IgD-negative memory B cell (primary cell): Measurements from ENCODE around the gene B3GNT3. TPM values are rescaled to one million over a fixed set of nuclear protein-coding genes. Genes with fewer than 3 reads are reported as not detected.
A peak's percentile ranks its signal among the peaks of the same experiment; 100 is the strongest.

Experiments
- H3K27ac Mint-ChIP-seq, 3 donors: one replicate each; pipeline ENCODE4 v1.8.0; 2020 to 2022; ENCODE audit warnings: mild to moderate bottlenecking in 3 of 3, mixed read lengths in 3 of 3, moderate library complexity in 1 of 3
- H3K27me3 Mint-ChIP-seq: one replicate; pipeline ENCODE4 v1.8.0; 2021; ENCODE audit warnings: mixed read lengths
- H3K36me3 Mint-ChIP-seq: one replicate; pipeline ENCODE4 v1.8.0; 2020; ENCODE audit warnings: mild to moderate bottlenecking, mixed read lengths
- H3K4me1 Mint-ChIP-seq, 3 donors: one replicate each; pipeline ENCODE4 v1.8.0; 2020 to 2022; ENCODE audit warnings: mixed read lengths in 3 of 3, mild to moderate bottlenecking in 1 of 3
- H3K4me3 Mint-ChIP-seq, 4 donors: one replicate each; pipeline ENCODE4 v1.8.0; 2020 to 2022; ENCODE audit warnings: mild to moderate bottlenecking in 4 of 4, mixed read lengths in 4 of 4, moderate library complexity in 3 of 4
- H3K9me3 Mint-ChIP-seq, 3 donors: one replicate each; pipeline ENCODE4 v1.8.0; 2020 to 2021; ENCODE audit warnings: mixed read lengths in 3 of 3, mild to moderate bottlenecking in 1 of 3
- polyA plus RNA-seq: library from polyadenylated mRNA; unstranded; fragments of 300-500 nt; fragmentation: Illumina TruSeq; gene quantifications from one replicate; pipeline ENCODE4 v1.2.3, GENCODE V29; 2021

B3GNT3 gene, protein sequence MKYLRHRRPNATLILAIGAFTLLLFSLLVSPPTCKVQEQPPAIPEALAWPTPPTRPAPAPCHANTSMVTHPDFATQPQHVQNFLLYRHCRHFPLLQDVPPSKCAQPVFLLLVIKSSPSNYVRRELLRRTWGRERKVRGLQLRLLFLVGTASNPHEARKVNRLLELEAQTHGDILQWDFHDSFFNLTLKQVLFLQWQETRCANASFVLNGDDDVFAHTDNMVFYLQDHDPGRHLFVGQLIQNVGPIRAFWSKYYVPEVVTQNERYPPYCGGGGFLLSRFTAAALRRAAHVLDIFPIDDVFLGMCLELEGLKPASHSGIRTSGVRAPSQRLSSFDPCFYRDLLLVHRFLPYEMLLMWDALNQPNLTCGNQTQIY
- polyA plus RNA-seq: not detected

DNA sequence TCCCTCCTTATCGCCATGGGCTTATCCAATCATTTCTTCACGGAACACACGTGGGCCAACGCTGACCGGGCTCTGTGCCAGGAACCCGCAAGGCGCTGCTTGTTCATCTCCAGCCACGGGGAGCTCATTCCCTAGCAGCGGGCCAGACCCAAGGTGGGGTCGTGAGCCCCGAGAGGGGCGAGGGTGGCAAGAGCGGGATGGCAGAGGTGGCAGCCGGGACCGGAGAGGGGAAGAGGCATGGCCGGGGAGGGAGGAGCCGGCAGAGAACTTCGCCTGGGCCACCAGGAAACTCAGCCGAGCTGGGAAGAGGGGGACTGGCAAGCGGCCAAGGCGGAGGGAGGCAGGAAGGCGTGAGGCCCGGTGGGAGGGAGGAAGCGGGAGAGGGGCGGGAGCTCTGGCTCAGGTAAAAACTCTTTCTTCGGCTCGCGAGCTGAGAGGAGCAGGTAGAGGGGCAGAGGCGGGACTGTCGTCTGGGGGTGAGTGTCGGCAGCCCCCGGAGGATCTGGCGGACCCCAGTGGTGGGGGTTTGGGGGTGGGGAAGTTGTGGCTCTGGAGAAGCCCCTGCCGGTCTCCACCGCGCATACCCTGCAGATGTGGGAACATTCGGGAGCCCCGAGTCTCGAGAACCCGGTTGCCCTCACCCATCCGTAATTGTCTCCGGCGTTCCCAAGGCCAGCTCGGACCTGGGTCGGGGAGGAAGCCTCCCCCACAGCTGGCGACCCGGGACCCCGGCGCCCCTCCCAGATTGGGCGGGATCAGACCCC is at the start of gene B3GNT3:
Gene B3GNT3 (plus strand): TSS at position 408 of the 764 bp plus-strand sequence. CDS start 12,670 bp downstream, outside the sequence.
- Mint-ChIP-seq H3K36me3 (no peaks in the 10 kb centered on the region), H3K4me3 (peak within 1 kb of the TSS in 2 of 4 donors; percentile 54 to 83), H3K27ac (peak within 1 kb of the TSS in 2 of 3 donors; percentile 31 to 62), H3K27me3 (peaks cover 20% of the 10 kb centered on the region), H3K4me1 (peaks cover 15 to 22% (median 17%) of the 10 kb centered on the region in 3 donors), H3K9me3 (no peaks in the 10 kb centered on the region)

DNA sequence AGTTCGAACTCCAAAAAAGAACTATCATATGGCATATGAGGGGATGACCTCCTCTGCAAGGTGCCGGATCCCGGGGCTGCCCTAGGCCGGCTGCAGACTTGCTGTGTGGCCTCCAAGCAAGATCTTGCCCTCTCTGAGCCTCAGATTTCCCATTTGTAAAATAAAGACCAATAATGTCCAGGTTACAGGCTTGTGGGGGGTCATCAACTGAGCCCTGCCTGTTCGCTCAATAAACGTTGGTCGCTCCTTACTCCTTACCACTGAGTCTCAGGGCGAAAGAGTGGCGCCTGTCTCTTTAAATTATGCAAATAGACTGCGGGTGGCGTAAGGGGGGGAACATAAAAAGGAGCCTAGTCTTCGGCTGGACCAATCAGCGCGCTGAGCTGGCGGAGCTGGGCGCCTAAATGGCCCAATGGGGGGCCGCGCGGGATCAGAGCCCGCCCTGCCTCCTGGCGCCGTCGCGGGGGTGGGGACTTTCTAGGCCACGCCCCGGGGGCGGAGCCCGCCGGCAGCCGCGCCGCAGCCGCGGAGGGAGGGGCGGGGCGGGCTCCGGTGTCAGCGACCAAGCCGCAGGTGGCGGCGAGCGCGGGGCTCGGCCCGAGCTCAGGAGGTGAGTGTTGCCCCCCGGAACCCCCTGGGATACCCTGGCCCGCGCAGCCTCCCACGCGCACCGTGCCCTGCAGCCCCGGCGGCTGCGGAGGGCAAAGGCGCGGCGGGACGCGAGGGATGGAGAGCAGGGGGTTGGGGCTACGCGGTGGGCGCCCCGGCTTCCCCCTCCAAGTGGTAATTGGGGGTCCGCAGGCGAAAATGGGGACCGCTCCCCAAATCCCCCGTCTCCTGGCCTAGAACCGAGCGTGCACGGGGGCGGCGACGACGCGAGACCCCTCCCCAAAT is 47.5 kb upstream of the B3GNT3 start:
- Mint-ChIP-seq H3K9me3 (no peaks in the 10 kb centered on the region), H3K27me3 (no peaks in the 10 kb centered on the region), H3K36me3 (no peaks in the 10 kb centered on the region), H3K4me1 (peaks cover 29 to 38% (median 34%) of the 10 kb centered on the region in 3 donors), H3K4me3 (peak overlapping the region; percentile 61 to 94 (median 83)), H3K27ac (peak overlapping the region; percentile 64 to 93 (median 71))

DNA sequence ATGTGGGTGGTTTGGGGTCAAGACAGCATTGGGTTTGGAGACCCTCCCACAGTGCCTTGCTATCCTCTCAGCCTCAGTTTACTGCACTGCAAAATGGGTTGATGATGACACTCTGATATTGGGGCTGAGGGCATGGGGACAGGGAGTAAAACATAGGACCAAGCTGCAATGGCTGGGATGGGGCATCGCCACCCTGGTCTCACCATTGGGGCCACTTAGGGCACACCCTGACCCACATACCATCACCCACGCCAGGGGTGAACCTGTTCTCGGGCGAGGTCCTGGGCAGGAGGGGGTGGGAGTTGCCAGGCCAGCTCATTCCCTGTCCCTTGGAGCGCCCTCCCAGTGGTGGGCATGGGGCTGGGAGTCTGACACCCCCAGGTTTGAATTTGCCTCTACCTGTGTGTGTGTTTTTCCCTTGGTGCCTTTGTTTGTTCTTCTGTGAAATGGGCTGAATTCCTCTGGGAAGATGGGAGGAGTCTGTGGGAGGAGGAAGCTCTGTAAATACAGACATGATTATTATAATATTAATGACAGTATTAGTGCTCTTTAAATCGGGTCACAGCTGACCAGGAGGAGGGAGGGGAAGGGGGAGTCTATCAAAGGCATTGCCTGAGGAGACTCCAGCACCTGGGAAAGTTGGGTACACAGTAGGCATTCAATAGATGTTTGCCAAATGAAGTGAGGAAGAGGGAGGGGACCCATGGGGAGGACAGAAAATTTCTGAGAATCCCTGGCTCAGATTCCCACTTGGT is 45.9 kb upstream of the B3GNT3 start:
- H3K9me3 Mint-ChIP-seq: no peaks in the 10 kb centered on the region
- H3K4me3 Mint-ChIP-seq: peak overlapping the region; percentile 76 to 94 (median 84)
- H3K4me1 Mint-ChIP-seq: peaks cover 29 to 39% (median 37%) of the 10 kb centered on the region in 3 donors
- no peaks in the 10 kb centered on the region for H3K36me3 Mint-ChIP-seq
- H3K27me3 Mint-ChIP-seq: no peaks in the 10 kb centered on the region
- H3K27ac Mint-ChIP-seq: peak overlapping the region; percentile 72 to 94 (median 88)

DNA sequence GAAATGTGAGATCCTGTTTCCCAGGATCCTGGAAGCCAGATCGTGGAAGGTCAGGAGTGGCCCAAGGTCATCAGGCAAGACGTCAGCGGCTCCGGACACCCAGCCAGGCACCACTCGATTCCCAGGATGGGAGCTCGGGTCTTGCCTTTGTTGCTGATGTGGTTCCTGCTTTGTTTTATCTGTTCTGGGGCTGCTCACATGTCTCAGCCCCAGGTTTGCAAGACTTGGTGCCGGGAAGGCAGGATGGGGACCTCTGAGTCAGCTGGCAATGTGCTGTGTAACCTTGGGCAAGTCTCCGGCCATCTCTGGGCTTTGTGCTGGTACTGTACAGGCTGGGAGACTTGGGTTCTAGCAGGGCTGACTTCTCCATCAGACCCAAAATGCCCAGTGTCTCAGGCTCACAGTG is 45.0 kb upstream of the B3GNT3 start:
- Mint-ChIP-seq H3K4me1 (peaks cover 30 to 42% (median 41%) of the 10 kb centered on the region in 3 donors), H3K9me3 (no peaks in the 10 kb centered on the region), H3K27ac (peak overlapping the region; percentile 88 to 94 (median 89)), H3K27me3 (peaks cover under 1% of the 10 kb centered on the region), H3K36me3 (peaks cover 2% of the 10 kb centered on the region), H3K4me3 (peak overlapping the region; percentile 76 to 95 (median 89))

DNA sequence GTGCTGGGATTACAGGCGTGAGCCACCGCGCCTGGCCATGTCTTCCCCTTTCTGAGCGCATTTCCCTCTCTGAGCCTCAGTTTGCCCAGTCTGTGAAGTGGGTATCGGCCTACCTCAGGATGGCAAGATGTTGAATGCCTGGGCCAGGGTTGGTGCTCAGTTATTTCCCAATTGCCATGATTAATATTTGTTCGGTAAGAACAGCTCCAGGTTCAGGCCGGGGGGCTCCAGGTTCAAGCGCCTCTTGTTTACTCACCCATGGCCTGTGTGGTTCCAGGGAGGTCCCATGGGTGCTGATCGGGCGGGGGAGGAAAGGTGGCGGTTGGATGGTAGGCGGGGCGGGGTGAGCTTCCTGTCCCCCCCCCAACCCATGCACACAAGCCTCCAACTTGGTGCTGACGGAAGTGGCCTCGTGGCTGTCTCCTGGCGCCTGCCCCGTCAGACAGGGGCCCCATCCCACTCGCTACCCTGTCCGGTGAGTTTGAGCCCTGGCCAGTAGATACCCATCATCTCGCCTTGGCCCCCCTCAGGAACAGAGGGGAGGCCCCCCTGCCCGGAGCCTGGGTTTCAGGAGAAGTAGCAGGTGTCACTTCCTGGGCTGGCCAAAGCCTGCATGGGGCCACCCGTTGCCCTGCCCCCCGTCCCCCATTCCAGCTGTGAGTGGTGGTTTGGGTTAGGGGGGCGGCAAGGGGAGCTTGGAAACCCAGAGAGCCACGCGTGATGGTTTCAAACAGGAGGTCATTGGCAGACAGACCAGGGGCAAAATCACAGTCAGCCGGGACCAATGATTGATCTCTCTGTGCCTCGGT is 43.6 kb upstream of the B3GNT3 start, which contains the start of gene FCHO1:
Gene FCHO1 (plus strand): TSS at position 375 of the 809 bp plus-strand sequence. CDS start 3,688 bp downstream, outside the sequence.
- H3K36me3 Mint-ChIP-seq: peaks cover 4% of the 10 kb centered on the region
- H3K9me3 Mint-ChIP-seq: no peaks in the 10 kb centered on the region
- H3K4me3 Mint-ChIP-seq: peak within 1 kb of the TSS; percentile 83 to 95 (median 89)
- peaks cover 4% of the 10 kb centered on the region for H3K27me3 Mint-ChIP-seq
- H3K4me1 Mint-ChIP-seq: peaks cover 40 to 52% (median 52%) of the 10 kb centered on the region in 3 donors
- H3K27ac Mint-ChIP-seq: peak within 1 kb of the TSS; percentile 88 to 98 (median 94)

DNA sequence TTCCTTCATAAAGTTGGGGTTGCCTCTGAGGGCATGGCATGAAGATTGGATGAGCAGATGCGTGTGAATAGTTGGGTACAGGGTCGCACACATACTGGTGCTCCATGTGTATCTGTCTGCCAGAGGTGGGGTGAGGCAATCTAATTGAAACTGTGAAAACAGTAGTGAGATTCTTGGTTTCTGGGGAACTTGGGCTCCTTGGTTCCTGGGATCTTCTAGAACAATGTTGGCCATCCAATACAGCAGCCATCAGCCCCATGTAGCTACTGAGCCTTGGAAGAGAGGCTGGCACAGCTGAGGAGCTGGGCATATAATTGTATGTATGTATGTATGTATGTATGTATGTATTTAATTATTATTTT is 43.0 kb upstream of the B3GNT3 start:
- peaks cover 43 to 54% (median 50%) of the 10 kb centered on the region in 3 donors for H3K4me1 Mint-ChIP-seq
- H3K27me3 Mint-ChIP-seq: peaks cover 4% of the 10 kb centered on the region
- peak overlapping the region; percentile 83 to 95 (median 89) for H3K4me3 Mint-ChIP-seq

DNA sequence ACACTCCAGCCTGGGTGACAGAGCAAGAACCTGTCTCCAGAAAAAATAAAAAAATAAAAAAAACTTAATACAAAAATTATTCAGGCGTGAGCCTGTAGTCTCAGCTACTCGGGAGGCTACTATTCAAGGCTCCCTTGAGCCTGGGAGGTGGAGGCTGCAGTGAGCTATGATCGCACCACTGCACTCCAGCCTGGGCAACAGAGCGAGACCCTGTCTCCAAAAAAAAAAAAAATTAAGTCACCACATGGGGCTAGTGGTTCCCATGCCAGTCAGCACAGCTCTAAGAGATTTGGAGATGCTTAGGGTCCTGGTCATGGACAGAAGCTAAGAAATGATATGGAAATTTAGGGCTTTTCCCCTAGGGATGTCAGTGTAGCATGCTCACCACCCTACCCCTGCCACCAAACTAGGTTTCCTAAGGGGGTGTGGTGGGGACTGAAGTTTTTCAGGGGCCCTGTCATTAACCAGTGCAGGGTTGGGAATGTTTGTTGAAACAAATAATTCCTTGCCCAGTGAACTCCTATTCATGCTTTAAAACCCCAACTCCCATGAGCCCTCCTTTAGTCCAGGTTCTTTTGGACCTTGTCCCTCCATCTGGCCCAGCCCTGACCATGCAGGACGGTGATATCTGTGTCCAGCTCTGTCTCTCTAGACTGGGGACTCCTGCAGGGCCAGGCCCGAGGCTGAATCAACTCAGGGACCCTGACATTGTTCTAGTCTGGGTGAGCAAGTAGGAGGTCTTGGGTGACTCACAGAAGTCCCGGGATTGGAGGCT is 41.9 kb upstream of the B3GNT3 start:
- Mint-ChIP-seq H3K4me3 (peak overlapping the region in 2 of 4 donors; percentile 22 to 56), H3K4me1 (peaks cover 37 to 52% (median 50%) of the 10 kb centered on the region in 3 donors), H3K27ac (peak overlapping the region; percentile 15 to 71 (median 50)), H3K27me3 (peaks cover 4% of the 10 kb centered on the region), H3K9me3 (no peaks in the 10 kb centered on the region), H3K36me3 (peaks cover 4% of the 10 kb centered on the region)

More for the DNA sequence above, 43.0 kb upstream of the B3GNT3 start:
- Mint-ChIP-seq H3K27ac (peak overlapping the region; percentile 88 to 98 (median 94)), H3K9me3 (no peaks in the 10 kb centered on the region), H3K36me3 (peaks cover 4% of the 10 kb centered on the region)

DNA sequence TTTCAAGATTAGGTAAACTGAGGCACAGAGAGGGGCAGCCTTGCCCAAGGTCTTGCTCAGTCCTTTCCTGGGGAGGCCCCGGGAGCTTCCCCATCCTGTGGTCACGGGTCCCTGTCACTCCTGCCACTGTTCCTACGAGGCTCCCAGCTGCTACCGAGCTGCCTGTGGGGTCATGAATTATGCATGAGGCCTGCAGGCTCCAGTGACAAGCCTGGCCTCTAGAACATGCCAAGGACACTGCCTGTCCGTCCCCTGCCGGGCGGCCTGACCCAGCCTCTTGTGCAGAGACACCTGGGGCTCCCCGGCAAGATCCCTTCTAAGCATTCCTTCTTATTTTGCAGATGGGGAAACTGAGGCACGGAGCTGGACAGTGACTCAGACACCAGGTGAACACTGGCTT is 41.0 kb upstream of the B3GNT3 start:
- H3K4me3 Mint-ChIP-seq: peak overlapping the region in 2 of 4 donors; percentile 25 to 56
- H3K9me3 Mint-ChIP-seq: no peaks in the 10 kb centered on the region
- H3K36me3 Mint-ChIP-seq: peaks cover 12% of the 10 kb centered on the region
- peaks cover 4% of the 10 kb centered on the region for H3K27me3 Mint-ChIP-seq
- peak overlapping the region; percentile 87 to 99 (median 93) for H3K27ac Mint-ChIP-seq
- H3K4me1 Mint-ChIP-seq: peaks cover 37 to 53% (median 50%) of the 10 kb centered on the region in 3 donors

DNA sequence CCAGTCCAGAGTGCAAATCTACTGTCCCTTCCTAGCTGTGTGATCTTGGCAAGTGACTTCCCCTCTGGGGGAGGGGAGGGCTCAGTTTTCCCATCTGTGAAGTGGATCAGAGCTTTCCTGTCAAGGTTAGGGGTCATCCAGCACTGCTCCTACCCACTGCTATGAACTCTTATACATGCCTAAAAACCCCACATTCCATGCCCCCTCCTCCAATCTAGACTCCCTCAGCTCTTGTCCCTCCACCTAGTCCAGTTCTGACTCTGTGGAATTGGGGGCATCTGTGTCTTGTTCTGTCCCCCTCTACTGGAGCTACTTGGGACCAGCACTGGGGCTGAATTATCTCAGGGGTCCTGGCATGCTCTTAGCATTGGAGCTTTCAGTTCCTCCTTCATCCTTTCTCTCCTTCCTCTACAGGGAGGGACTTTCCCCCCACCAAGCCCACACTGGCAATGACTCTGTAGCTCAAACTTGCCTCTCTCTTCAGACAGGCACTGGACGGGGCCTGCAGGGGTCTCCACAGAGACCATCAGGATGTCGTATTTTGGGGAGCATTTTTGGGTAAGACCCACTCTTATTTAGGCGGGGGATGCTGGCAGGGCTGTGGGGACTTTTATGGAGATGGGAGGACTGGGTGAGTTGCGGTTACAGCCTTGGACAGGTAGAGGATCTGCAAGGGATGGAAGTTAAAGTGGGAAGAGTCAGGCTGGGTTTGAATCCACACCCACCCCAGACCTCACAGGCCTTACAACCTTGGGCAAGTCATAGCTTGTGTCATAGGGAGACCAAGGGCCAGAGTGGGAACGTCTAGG is 40.1 kb upstream of the B3GNT3 start:
- Mint-ChIP-seq H3K4me1 (peaks cover 39 to 50% (median 50%) of the 10 kb centered on the region in 3 donors), H3K4me3 (peak overlapping the region; percentile 71 to 96 (median 84)), H3K36me3 (peaks cover 14% of the 10 kb centered on the region), H3K27ac (peak overlapping the region; percentile 87 to 99 (median 93)), H3K27me3 (peaks cover 4% of the 10 kb centered on the region), H3K9me3 (no peaks in the 10 kb centered on the region)

DNA sequence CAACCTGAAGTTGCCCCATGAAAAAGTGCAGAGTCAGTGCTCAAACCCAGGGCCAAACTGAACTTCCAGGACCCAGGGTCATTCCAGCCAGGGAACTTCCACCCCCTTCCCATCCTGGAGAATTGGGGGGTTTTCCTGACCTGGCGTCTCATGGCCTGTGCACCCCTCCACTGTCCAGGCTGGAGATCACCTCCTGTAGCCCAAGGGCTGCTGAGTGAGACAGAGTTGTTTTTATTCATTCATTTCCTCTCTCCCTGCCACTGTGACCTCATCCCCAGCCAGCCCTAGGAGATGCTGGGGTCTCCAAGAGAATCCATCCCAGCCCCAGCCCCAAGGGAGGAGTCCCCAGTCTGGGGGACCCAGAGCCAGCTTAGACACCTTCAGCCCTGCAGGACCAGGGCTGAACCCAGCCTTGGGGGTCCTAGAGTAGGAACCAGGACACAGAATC is 39.5 kb upstream of the B3GNT3 start:
- H3K4me3 Mint-ChIP-seq: peak overlapping the region; percentile 71 to 90 (median 83)
- peak overlapping the region; percentile 87 to 99 (median 93) for H3K27ac Mint-ChIP-seq
- peaks cover 15% of the 10 kb centered on the region for H3K36me3 Mint-ChIP-seq
- peaks cover 44 to 56% (median 51%) of the 10 kb centered on the region in 3 donors for H3K4me1 Mint-ChIP-seq
- no peaks in the 10 kb centered on the region for H3K9me3 Mint-ChIP-seq
- peaks cover 4% of the 10 kb centered on the region for H3K27me3 Mint-ChIP-seq

DNA sequence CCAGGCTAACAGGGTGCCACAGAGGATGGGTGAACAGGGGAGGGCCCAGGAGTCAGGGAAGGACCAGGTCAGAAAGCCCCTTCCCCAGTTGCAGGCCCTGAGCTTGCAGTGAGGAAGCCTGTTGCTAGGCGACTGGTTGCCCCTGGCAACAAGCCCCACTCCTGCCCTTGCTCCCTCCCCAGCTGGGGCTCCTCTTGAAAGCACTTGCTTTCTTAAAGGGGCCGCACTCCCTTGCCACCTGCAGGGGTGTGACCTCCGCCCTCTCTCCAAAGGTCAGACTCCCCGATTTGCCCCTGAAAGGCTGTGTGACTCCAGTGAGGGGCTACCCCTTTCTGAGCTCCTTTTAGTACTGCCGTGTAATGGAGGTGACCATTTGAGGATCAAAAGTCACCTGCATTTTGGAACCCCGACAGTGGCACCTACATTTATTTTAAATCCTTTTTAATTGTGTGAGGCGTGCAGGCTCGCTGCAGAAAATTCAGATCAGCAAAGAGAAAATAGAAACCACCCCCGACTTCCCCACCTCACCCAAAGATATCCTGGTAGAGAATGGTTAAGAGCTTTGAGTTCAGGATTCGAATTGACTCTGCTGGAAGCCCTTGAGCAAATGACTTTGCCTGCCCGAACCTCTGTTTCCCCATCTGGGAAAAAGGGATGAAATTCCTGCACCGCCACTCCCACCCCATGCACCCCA is 38.8 kb upstream of the B3GNT3 start:
- H3K4me1 Mint-ChIP-seq: peaks cover 48 to 57% (median 53%) of the 10 kb centered on the region in 3 donors
- H3K27ac Mint-ChIP-seq: peak overlapping the region; percentile 87 to 99 (median 93)
- H3K4me3 Mint-ChIP-seq: peak overlapping the region; percentile 16 to 87 (median 68)
- H3K9me3 Mint-ChIP-seq: no peaks in the 10 kb centered on the region
- H3K36me3 Mint-ChIP-seq: peaks cover 15% of the 10 kb centered on the region
- peaks cover 4% of the 10 kb centered on the region for H3K27me3 Mint-ChIP-seq
